ENCODE results near the gene PRLHR. TPM values are rescaled to one million over a fixed set of nuclear protein-coding genes. Genes with fewer than 3 reads are reported as not detected.

PRLHR gene
- total and polyA plus RNA-seq, 2 donors = 0.02 to 0.05 TPM

GRCh38 chr10:118581340-118581739 lies 14.1 kb downstream of the PRLHR start:
- H3K4me3 ChIP-seq (ENCODE audit: low read length in 2 of 2) = no peak overlapping the region
- H3K27me3 ChIP-seq (ENCODE audit: control insufficient read depth in 2 of 2, insufficient read depth in 1 of 2, low read length in 1 of 2) = peaks cover 0 to 2% of the 10 kb centered on the region in 2 donors
- no peak overlapping the region for H3K27ac ChIP-seq (ENCODE audit: low read depth in 1 of 2, low read length in 1 of 2)
- H3K9me3 ChIP-seq (ENCODE audit: control insufficient read depth in 2 of 2, insufficient read depth in 1 of 2, low read length in 1 of 2) = no peaks in the 10 kb centered on the region
- no peak for DNase-seq (ENCODE audit: low read depth in 6 of 9, low spot score in 9 of 9)
- H3K36me3 ChIP-seq (ENCODE audit: control insufficient read depth in 2 of 2, insufficient read depth in 2 of 2, low read length in 1 of 2) = no peaks in the 10 kb centered on the region
- WGBS = 90% methylated on average over 4 of the region's 4 CpGs
- no peaks in the 10 kb centered on the region for H3K4me1 ChIP-seq (ENCODE audit: control insufficient read depth in 2 of 2, insufficient read depth in 2 of 2, low read length in 2 of 2)

GRCh38 chr10:118580702-118581101 lies 14.7 kb downstream of the PRLHR start:
- Histone ChIP-seq H3K27me3 (ENCODE audit: control insufficient read depth in 2 of 2, insufficient read depth in 1 of 2, low read length in 1 of 2) (peaks cover 0 to 2% of the 10 kb centered on the region in 2 donors), H3K4me3 (ENCODE audit: low read length in 2 of 2) (no peak overlapping the region), H3K4me1 (ENCODE audit: control insufficient read depth in 2 of 2, insufficient read depth in 2 of 2, low read length in 2 of 2) (no peaks in the 10 kb centered on the region), H3K36me3 (ENCODE audit: control insufficient read depth in 2 of 2, insufficient read depth in 2 of 2, low read length in 1 of 2) (no peaks in the 10 kb centered on the region), H3K27ac (ENCODE audit: low read depth in 1 of 2, low read length in 1 of 2) (no peak overlapping the region), H3K9me3 (ENCODE audit: control insufficient read depth in 2 of 2, insufficient read depth in 1 of 2, low read length in 1 of 2) (no peaks in the 10 kb centered on the region)
- DNase-seq (ENCODE audit: low read depth in 6 of 9, low spot score in 9 of 9) = no peak
- WGBS = 84% methylated on average over 8 of the region's 8 CpGs

- DNase-seq (ENCODE audit: low read depth in 6 of 9, low spot score in 9 of 9) = no peak
- Histone ChIP-seq H3K27ac (ENCODE audit: low read depth in 1 of 2, low read length in 1 of 2) (no peak overlapping the region), H3K9me3 (ENCODE audit: control insufficient read depth in 2 of 2, insufficient read depth in 1 of 2, low read length in 1 of 2) (no peaks in the 10 kb centered on the region), H3K27me3 (ENCODE audit: control insufficient read depth in 2 of 2, insufficient read depth in 1 of 2, low read length in 1 of 2) (peaks cover 0 to 4% of the 10 kb centered on the region in 2 donors), H3K36me3 (ENCODE audit: control insufficient read depth in 2 of 2, insufficient read depth in 2 of 2, low read length in 1 of 2) (no peaks in the 10 kb centered on the region), H3K4me1 (ENCODE audit: control insufficient read depth in 2 of 2, insufficient read depth in 2 of 2, low read length in 2 of 2) (no peaks in the 10 kb centered on the region), H3K4me3 (ENCODE audit: low read length in 2 of 2) (no peak overlapping the region)
Observed at GRCh38 chr10:118573512-118573911, 21.9 kb downstream of the PRLHR start.

GRCh38 chr10:118572256-118573041 lies 23.0 kb downstream of the PRLHR start:
- Histone ChIP-seq H3K36me3 (ENCODE audit: control insufficient read depth in 2 of 2, insufficient read depth in 2 of 2, low read length in 1 of 2) (no peaks in the 10 kb centered on the region), H3K4me1 (ENCODE audit: control insufficient read depth in 2 of 2, insufficient read depth in 2 of 2, low read length in 2 of 2) (no peaks in the 10 kb centered on the region), H3K27me3 (ENCODE audit: control insufficient read depth in 2 of 2, insufficient read depth in 1 of 2, low read length in 1 of 2) (peaks cover 0 to 4% of the 10 kb centered on the region in 2 donors), H3K4me3 (ENCODE audit: low read length in 2 of 2) (no peak overlapping the region), H3K9me3 (ENCODE audit: control insufficient read depth in 2 of 2, insufficient read depth in 1 of 2, low read length in 1 of 2) (no peaks in the 10 kb centered on the region), H3K27ac (ENCODE audit: low read depth in 1 of 2, low read length in 1 of 2) (no peak overlapping the region)
- no peak for DNase-seq (ENCODE audit: low read depth in 6 of 9, low spot score in 9 of 9)
- 82% methylated on average over 11 of the region's 11 CpGs for WGBS

- H3K4me3 ChIP-seq (ENCODE audit: low read length in 2 of 2) = no peak overlapping the region
- no peak for DNase-seq (ENCODE audit: low read depth in 6 of 9, low spot score in 9 of 9)
- H3K36me3 ChIP-seq (ENCODE audit: control insufficient read depth in 2 of 2, insufficient read depth in 2 of 2, low read length in 1 of 2) = no peaks in the 10 kb centered on the region
- WGBS = 73% methylated on average over 3 of the region's 3 CpGs
- peaks cover 0 to 4% of the 10 kb centered on the region in 2 donors for H3K27me3 ChIP-seq (ENCODE audit: control insufficient read depth in 2 of 2, insufficient read depth in 1 of 2, low read length in 1 of 2)
- no peak overlapping the region for H3K27ac ChIP-seq (ENCODE audit: low read depth in 1 of 2, low read length in 1 of 2)
- H3K9me3 ChIP-seq (ENCODE audit: control insufficient read depth in 2 of 2, insufficient read depth in 1 of 2, low read length in 1 of 2) = no peaks in the 10 kb centered on the region
- H3K4me1 ChIP-seq (ENCODE audit: control insufficient read depth in 2 of 2, insufficient read depth in 2 of 2, low read length in 2 of 2) = no peaks in the 10 kb centered on the region
Observed at GRCh38 chr10:118571123-118571522, 24.3 kb downstream of the PRLHR start.

- Histone ChIP-seq H3K9me3 (ENCODE audit: control insufficient read depth in 2 of 2, insufficient read depth in 1 of 2, low read length in 1 of 2) (no peaks in the 10 kb centered on the region), H3K4me3 (ENCODE audit: low read length in 2 of 2) (no peak overlapping the region), H3K36me3 (ENCODE audit: control insufficient read depth in 2 of 2, insufficient read depth in 2 of 2, low read length in 1 of 2) (no peaks in the 10 kb centered on the region), H3K27ac (ENCODE audit: low read depth in 1 of 2, low read length in 1 of 2) (no peak overlapping the region), H3K4me1 (ENCODE audit: control insufficient read depth in 2 of 2, insufficient read depth in 2 of 2, low read length in 2 of 2) (no peaks in the 10 kb centered on the region), H3K27me3 (ENCODE audit: control insufficient read depth in 2 of 2, insufficient read depth in 1 of 2, low read length in 1 of 2) (peaks cover 0 to 4% of the 10 kb centered on the region in 2 donors)
- no peak for DNase-seq (ENCODE audit: low read depth in 6 of 9, low spot score in 9 of 9)
- 92% methylated on average over 5 of the region's 5 CpGs for WGBS
Observed at GRCh38 chr10:118570591-118570990, 24.9 kb downstream of the PRLHR start.

GRCh38 chr10:118569882-118570252 lies 25.6 kb downstream of the PRLHR start:
- no peak for DNase-seq (ENCODE audit: low read depth in 6 of 9, low spot score in 9 of 9)
- H3K36me3 ChIP-seq (ENCODE audit: control insufficient read depth in 2 of 2, insufficient read depth in 2 of 2, low read length in 1 of 2) = no peaks in the 10 kb centered on the region
- H3K4me3 ChIP-seq (ENCODE audit: low read length in 2 of 2) = no peak overlapping the region
- H3K27ac ChIP-seq (ENCODE audit: low read depth in 1 of 2, low read length in 1 of 2) = no peak overlapping the region
- H3K27me3 ChIP-seq (ENCODE audit: control insufficient read depth in 2 of 2, insufficient read depth in 1 of 2, low read length in 1 of 2) = peaks cover 0 to 8% of the 10 kb centered on the region in 2 donors
- WGBS = 96% methylated on average over 3 of the region's 3 CpGs
- no peaks in the 10 kb centered on the region for H3K9me3 ChIP-seq (ENCODE audit: control insufficient read depth in 2 of 2, insufficient read depth in 1 of 2, low read length in 1 of 2)
- H3K4me1 ChIP-seq (ENCODE audit: control insufficient read depth in 2 of 2, insufficient read depth in 2 of 2, low read length in 2 of 2) = no peaks in the 10 kb centered on the region

- DNase-seq (ENCODE audit: low read depth in 6 of 9, low spot score in 9 of 9) = no peak
- WGBS = 91% methylated on average over 8 of the region's 8 CpGs
- Histone ChIP-seq H3K4me1 (ENCODE audit: control insufficient read depth in 2 of 2, insufficient read depth in 2 of 2, low read length in 2 of 2) (no peaks in the 10 kb centered on the region), H3K27me3 (ENCODE audit: control insufficient read depth in 2 of 2, insufficient read depth in 1 of 2, low read length in 1 of 2) (peaks cover 0 to 12% of the 10 kb centered on the region in 2 donors), H3K27ac (ENCODE audit: low read depth in 1 of 2, low read length in 1 of 2) (no peak overlapping the region), H3K4me3 (ENCODE audit: low read length in 2 of 2) (no peak overlapping the region), H3K36me3 (ENCODE audit: control insufficient read depth in 2 of 2, insufficient read depth in 2 of 2, low read length in 1 of 2) (no peaks in the 10 kb centered on the region), H3K9me3 (ENCODE audit: control insufficient read depth in 2 of 2, insufficient read depth in 1 of 2, low read length in 1 of 2) (no peaks in the 10 kb centered on the region)
Observed at GRCh38 chr10:118569241-118569881, 26.1 kb downstream of the PRLHR start.

- no peak overlapping the region for H3K27ac ChIP-seq (ENCODE audit: low read depth in 1 of 2, low read length in 1 of 2)
- H3K4me1 ChIP-seq (ENCODE audit: control insufficient read depth in 2 of 2, insufficient read depth in 2 of 2, low read length in 2 of 2) = no peaks in the 10 kb centered on the region
- H3K4me3 ChIP-seq (ENCODE audit: low read length in 2 of 2) = no peak overlapping the region
- H3K36me3 ChIP-seq (ENCODE audit: control insufficient read depth in 2 of 2, insufficient read depth in 2 of 2, low read length in 1 of 2) = no peaks in the 10 kb centered on the region
- no peaks in the 10 kb centered on the region for H3K9me3 ChIP-seq (ENCODE audit: control insufficient read depth in 2 of 2, insufficient read depth in 1 of 2, low read length in 1 of 2)
- whole genome bisulfite sequencing = 34% methylated on average over 10 of the region's 10 CpGs
- DNase-seq (ENCODE audit: low read depth in 6 of 9, low spot score in 9 of 9) = peak; percentile 32 to 83 (median 65)
- H3K27me3 ChIP-seq (ENCODE audit: control insufficient read depth in 2 of 2, insufficient read depth in 1 of 2, low read length in 1 of 2) = peaks cover 0 to 12% of the 10 kb centered on the region in 2 donors
Observed at GRCh38 chr10:118568327-118568848, 27.1 kb downstream of the PRLHR start.
